HG03439 (cell line): Measurements from ENCODE around the gene TMEM183A.
"Not testable (repeated sequence)": the region's sequence is repeated elsewhere in the genome, so short reads cannot be mapped to it uniquely, and the experiment has no call there.

Source experiments
- ATAC-seq: cut with Tn5 transposase; IDR thresholded peaks from one replicate; pipeline ENCODE4 v1.9.1; 2021; ENCODE audit warnings: mild to moderate bottlenecking, moderate library complexity; ENCODE audit not compliant: unreplicated experiment

TMEM183A gene

GRCh38 chr1:203006948-203007871 lies at the start of gene TMEM183A:
Gene TMEM183A, plus strand, starts transcription at chr1:203007374. Its CDS starts 92 bp downstream, at chr1:203007466.
- ATAC-seq, result peak; percentile 92

- ATAC-seq, result peak; percentile 93
Measured at GRCh38 chr1:202957733-202958543, 49.2 kb upstream of the TMEM183A start, which contains the start of gene ADIPOR1. Gene ADIPOR1, minus strand, starts transcription at chr1:202958312. Its CDS starts 7,242 bp downstream, at chr1:202951070.

GRCh38 chr1:202958544-202959275 lies 48.5 kb upstream of the TMEM183A start:
- peak; percentile 22 for ATAC-seq

- no peak for ATAC-seq
Measured at GRCh38 chr1:202959276-202959620, 47.9 kb upstream of the TMEM183A start.

- ATAC-seq, result no peak
Measured at GRCh38 chr1:202961220-202961880, 45.8 kb upstream of the TMEM183A start.

- ATAC-seq, result no peak
Measured at GRCh38 chr1:202964791-202965410, 42.3 kb upstream of the TMEM183A start.

GRCh38 chr1:202965422-202965821 lies 41.8 kb upstream of the TMEM183A start:
- no peak for ATAC-seq

- no peak for ATAC-seq
Measured at GRCh38 chr1:202966006-202966898, 40.9 kb upstream of the TMEM183A start.

GRCh38 chr1:202967684-202968281 lies 39.4 kb upstream of the TMEM183A start:
- ATAC-seq, result no peak

- ATAC-seq, result no peak
Measured at GRCh38 chr1:202968351-202968750, 38.8 kb upstream of the TMEM183A start.

- ATAC-seq, result no peak
Measured at GRCh38 chr1:202968895-202969295, 38.3 kb upstream of the TMEM183A start.

- no peak for ATAC-seq
Measured at GRCh38 chr1:202972046-202972445, 35.1 kb upstream of the TMEM183A start.

GRCh38 chr1:202974856-202975255 lies 32.3 kb upstream of the TMEM183A start:
- ATAC-seq, result no peak

- ATAC-seq, result no peak
Measured at GRCh38 chr1:202976633-202977032, 30.5 kb upstream of the TMEM183A start.

GRCh38 chr1:202979459-202979858 lies 27.7 kb upstream of the TMEM183A start:
- no peak for ATAC-seq

- ATAC-seq, result no peak
Measured at GRCh38 chr1:202981939-202982338, 25.2 kb upstream of the TMEM183A start.

GRCh38 chr1:202982715-202983430 lies 24.3 kb upstream of the TMEM183A start:
- ATAC-seq, result no peak

GRCh38 chr1:202986120-202986519 lies 21.1 kb upstream of the TMEM183A start:
- not testable (repeated sequence) for ATAC-seq
